Middle frontal gyrus (tissue), 1 donor: Measurements from ENCODE around the gene OAF.

ENCODE experiments used
- DNase-seq: peaks from one replicate; pipeline ENCODE4 v3.0.0-alpha.2; 2015; ENCODE audit warnings: low spot score; ENCODE audit errors: extremely low spot score

Gene OAF

DNA sequence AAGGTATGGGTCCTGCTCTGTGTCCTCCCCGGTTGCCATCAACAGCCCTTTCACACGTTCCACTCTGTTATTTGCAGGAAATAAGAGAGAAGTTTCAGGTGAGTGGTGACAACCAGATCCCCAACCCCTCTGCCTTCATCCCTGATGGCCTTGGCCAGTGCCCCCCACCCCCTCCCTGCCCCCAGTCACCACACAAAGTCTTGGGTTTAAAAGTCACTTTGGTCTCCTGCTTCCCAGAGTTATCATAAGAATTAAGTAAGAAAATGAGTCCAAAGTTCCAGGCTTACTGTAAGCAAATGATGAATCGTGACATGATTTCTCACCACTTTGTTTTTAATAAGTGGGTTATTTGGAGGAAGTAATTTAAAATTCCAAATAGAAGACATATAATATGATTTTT, 9.2 kb upstream of the OAF start:
- no peak for DNase-seq

DNA sequence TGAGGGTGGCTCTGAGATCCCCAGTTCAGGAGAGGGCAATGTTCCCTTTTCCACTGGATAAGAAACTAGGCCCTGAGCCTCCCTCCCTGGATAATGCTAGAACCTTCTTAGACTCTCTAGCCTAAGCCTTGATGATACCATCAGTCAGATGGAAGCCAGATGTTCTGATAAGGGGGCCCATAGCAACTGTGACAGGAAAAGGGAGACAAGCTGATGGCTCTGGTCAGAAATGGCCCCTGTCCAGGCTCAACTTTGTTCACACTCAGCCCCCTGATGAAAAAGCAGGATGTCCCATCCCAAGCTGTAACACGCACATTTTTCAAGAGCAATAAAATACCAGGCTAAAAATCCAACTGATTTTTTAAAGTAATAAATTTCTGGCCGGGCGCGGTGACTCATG, 7.2 kb upstream of the OAF start:
- DNase-seq = no peak

DNA sequence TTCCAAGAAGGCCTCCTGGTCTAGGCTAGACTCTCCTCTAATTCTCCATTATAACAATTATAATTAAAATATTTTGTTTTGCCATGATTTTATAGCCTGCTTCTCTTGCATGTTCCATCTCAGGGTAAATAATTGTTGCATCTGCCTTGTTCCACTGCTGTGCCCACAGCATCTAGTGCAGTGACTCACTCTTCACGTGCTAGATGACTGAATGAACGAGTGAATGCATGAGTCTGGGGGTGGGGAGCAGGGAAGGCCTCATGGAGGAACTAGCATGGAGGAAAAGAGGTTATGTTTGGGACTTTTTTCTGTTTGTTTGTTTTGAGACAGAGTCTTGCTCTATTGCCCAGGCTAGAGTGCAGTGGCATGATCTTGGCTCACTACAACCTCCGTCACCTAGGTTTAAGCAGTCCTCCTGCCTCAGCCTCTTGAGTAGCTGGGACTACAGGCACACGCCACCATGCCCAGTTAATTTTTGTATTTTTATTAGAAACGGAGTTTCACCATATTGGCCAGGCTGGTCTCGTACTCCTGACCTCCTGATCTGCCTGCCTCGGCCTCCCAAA, 5.2 kb upstream of the OAF start:
- no peak for DNase-seq

DNA sequence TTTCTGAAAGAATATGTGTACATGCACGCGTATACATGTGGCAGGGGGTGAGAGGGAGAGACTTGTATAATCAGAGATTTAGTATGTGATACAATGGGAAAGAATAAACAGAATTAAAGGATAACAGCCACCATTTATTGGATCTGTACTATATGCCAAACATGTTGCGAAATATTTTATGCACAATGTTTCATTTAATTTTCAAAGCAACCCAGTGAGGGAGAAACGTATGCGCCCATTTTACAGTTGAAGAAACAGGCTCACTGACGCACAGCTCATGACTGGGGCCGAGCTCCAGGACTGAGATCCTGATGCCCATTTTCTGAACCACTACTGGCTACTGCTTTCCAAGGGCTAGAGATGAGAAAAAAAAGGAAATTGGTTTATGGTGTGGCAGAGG, 3.3 kb upstream of the OAF start:
- no peak for DNase-seq

DNA sequence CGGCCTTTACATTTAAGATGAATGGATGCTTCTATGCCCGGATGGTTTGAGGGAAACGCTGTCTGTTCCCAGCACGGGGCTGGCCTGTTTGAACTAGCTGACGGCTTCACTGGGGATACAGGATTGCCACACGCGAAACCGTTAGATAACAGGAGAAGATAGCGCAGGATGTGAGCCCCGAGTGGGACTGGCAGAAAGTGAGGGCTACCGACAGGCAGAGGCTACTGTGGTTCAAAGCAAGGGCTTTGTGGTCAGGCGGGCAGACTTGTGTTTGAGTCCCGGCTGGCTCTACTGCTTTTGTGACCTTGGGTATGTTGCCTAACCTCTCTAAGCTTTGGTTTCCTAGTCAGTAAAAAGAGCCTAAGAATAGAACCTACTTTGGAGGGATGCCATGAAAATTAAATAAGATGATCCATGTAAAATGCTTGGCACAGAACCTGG, 2.8 kb upstream of the OAF start:
- no peak for DNase-seq

DNA sequence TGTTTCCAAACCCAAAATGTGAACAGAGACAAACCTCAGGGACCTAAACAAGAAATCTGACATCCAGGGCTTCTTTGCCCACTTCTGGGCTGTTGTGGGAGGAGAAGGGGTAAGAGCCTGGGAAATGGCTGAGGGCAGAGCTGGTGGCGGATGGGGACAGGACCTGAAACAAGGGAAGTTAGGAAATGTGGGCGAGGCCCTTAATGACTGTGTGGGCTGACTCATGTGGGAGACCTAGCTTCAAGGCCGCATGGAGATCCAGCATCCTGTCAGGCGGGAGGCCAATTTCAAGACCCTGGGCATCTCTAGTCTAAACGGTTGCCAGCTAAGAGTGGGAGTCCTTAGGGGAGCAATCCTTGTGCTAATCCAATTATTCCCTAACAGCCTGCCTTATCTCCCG, 2.1 kb upstream of the OAF start:
- no peak for DNase-seq

DNA sequence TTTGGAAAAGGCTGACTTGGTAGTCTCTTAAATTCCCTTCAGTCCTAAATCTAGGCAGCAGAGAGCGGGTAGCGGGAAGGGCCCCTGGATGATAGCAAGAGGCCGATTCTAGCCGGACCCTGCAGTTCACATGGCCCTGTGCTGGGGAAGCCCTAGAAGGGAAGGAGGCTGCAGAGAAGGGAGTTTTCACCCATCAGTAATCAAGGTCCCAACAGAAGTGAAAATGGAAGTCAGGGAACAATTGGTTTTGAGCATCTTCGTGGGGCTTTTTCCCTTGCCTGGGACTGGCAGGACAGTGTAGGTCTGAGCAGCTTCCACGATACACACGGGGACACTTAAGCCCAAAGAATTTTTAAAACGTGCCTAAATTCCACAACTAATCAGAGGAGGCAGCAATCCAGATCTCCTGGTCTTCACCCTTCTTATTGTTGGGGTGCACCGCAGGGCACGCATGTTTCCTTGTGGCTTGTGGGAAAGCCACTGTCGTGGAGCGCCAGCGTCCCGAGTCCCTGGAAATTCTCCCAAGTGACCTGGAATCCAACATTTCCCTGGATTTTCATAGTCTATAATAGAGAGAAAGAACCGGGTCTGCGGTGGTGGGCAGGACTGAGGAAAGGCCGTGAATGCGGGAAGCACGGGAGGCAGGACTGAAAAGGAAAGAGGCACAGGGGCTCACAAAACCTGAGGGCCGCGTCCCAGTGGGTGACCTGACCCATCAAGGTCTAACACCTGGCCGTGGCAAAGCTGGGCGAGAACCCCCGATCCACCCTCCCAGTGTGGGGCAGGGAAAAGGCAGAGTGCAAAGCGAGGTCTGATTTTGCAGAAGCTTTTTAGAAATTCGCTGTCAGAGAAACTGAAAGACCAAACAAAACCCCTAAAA, 846 bp upstream of the OAF start:
- DNase-seq = no peak

DNA sequence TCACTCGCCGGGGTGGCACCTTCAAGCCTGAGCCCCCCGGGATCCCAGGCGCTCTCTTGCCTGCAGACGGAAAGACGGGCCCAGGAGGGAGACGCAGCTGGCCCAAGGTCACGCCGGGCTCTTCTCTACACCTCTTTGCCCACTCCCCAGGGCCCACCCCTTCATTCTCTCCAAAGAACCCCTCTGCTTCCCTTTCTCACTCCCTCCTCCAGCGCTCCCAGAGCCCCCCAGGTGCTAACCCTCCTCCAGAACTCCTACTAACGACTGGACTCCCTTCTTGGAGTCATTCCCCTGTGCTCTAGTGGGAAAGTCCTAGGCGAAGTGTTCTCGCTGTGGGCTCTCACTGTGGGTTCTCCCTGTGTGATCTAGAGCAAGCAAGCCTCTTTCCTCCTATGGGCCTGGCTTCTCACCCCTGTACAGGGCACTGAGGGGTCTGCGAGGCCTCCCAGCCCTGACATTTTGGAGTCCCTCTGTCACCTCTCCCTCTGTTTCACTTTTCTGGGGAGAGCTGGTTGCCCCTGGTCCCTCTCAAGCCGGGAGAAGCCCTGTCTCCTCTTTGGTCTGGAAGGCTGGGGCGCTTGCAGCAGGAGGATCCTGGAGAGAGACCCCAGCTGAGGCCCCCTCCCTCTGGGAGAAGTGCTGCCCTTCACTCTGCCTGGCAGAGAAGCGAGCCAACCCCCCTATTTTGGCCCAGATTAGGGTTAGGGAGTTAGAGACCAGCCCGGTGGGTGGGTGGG, 858 bp downstream of the OAF start:
- no peak for DNase-seq

DNA sequence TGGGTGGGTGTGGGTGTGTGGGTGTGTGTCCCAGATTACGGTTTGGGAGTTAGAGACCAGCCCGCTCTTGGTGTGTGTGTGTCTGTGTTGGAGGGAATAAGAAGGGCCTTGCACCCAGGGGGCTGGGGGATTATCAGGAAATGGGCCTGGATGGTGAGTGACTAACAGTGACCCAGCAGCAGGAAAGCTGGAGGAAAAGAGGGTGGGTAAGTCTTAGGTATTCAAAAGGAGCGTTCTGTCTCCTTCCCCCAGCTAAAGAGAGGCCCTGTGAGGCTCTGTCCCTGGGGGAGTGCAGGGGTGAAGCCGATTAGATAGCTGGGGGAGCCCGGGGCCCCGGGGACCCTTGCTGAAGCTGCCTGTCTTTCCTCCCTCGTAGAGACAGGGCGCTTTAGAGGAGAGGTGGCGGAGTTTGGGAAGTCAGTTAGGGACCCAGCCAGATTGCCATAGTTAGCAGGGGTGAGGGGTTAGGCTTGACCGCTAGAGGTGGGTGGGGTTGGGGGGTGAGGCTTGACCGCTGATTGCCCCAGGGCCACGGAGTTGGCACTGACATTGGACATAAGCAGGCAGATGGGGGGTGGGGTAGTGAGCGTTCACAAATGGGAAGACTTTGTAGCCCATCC, 1.5 kb downstream of the OAF start:
- no peak for DNase-seq

DNA sequence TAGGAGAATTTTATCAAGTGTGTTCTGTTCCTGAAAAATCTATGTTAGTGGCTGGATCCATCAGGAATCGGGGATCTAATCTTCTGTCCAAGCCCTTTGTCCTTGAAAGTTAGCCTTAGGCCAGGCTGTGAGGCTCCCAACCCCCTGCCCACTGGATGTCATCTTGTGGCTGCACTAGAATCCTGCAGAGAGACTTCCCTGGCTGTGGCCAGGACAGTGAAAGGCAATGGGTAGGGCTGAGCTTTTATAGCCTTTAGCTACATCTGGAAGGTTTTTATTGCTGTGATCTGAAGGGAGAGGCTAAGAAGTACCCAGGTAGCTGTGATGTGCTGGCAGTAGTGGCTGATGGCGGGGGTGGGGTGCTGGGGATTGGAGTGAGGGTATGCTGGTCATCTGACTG, 2.1 kb downstream of the OAF start:
- no peak for DNase-seq

DNA sequence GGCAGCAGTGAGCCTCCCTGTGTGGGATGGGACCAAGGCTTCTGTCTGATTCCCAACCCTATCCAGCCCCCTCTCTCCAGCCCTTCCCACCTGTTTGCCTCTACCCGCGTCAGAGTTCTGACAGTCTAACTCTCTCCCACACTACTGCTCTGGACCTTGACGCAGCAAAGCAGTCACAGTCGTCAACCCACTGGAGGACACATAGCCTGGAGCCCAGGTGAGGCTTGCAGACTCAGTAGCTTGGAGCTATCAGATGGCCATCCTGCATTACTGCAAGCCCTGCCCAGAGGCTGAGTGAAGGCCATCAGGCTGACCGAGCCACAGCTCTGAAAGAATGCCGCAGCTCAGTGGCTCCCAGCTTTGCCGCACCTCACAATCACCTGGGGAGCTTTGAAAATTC, 3.7 kb downstream of the OAF start:
- DNase-seq = no peak

DNA sequence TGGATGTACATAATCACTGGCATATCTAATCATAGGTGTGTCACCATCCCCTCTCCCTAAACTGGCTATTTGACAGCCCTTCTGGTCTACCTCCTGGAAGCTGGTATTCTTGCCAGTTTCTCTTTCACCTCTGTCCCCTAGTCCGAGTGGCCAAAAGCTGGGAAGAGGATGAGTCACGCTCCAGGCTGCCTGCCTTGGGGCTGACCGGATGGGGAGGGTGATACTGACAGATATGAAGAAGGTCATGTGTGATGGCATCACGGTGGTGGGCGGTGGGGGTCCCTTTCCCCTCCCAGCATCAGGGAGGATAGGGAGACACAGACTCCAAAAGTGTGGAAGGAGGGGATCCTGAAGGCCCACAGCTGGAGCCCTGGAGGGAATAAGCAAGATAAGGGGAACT, 4.8 kb downstream of the OAF start:
- DNase-seq = no peak

DNA sequence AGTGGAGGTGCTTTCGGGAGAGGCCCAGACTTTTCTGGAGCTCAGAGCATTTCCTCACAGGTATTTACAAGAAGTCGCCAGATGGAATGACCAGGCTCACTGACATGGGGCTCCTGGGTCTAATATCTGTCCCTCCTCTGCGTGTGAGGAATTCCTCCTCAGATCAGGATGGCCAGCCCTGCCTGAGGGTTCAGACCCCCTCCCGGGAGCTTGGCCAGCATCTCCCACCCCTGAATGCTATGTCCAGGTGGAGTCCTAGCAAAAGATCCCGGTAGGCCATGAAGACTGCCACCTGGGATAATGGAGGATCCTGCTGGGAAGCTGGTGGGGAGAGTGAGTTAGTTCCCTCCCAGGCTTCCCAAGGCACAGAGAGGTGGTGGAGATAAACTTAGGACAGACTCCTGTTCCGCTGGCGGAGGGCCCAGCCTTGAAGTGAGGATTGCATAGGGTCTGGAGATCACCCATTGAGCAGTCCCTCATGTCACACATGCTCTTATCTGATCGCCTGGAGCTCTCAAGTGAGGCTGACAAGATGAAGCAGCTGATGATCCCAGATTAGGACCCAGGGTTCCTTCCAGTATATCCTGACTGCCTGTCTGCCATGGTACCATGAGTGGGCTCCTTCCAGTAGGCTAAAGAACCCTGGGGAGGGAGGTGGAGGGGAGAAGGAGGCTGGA, 5.7 kb downstream of the OAF start:
- no peak for DNase-seq

DNA sequence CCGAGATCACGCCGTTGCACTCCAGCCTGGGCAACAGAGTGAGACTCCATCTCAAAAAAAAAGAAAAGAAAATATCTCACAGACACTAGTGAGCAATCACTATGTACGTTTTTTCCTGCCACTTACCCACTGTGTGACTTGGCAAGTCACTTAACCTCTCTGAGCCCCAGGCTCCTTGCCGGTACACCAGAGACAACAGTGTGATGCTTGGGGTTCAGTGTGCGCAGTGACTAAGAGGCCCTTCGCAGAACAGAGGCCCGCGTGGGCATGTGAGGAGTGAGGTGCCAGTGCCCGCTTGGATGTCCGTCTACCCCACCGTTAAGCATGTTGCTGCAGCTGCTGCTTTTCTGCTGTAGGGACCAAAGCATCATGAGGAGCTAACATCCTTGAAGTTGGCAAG, 6.7 kb downstream of the OAF start:
- DNase-seq = no peak

DNA sequence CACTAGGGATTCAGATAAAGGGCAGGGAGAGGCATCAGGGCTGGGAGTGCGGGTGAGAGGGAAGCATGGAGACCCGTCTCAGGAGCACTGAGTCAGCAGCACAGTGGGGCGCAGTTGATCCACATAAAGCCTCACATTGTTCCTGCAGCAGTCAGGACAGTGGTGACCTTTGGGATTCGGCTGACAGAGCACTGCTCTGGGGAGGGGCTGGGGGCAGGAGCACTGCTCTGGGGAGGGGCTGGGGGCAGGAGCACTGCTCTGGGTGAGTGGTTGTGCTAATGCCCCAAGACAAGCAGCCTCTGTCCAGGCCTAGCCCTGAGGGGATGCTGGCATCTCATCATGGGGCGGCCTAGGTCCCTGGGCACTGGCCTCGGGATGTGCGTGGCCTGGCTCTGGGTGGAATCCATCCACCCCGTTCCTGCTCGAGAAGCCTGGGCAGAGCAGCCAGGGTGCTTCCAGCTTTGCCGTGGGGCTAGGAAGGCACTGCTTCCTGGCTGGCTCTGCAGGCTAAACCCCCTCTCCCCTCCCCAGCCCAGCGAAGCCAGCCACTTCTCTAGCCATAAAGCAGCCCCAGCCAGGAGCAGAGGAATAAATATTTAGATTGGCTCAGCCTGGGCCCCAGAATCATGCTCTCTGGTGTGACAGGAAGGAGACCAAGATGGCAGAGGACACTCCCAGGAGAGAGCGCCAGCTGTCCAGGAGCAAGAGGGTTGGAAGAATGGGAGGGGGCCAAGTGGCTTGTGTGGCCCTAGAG, 7.3 kb downstream of the OAF start:
- peak; percentile 31 for DNase-seq

DNA sequence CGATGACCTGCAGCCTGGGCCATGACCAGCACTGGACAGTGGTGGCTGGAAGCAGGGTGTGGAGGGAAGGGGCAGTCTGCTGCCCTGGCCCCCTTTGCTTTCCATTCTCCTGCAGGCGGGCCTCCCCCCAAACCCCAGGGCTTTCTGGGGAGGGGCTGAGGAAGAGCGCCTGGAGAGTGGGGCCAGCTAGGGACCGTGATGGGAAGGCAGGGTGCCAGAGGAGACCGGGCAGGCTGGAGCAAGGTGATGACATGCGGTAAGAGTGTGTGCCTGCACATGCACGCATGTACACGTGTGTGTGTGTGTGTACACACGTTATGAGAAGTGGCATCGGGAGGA, 7.8 kb downstream of the OAF start:
- no peak for DNase-seq

DNA sequence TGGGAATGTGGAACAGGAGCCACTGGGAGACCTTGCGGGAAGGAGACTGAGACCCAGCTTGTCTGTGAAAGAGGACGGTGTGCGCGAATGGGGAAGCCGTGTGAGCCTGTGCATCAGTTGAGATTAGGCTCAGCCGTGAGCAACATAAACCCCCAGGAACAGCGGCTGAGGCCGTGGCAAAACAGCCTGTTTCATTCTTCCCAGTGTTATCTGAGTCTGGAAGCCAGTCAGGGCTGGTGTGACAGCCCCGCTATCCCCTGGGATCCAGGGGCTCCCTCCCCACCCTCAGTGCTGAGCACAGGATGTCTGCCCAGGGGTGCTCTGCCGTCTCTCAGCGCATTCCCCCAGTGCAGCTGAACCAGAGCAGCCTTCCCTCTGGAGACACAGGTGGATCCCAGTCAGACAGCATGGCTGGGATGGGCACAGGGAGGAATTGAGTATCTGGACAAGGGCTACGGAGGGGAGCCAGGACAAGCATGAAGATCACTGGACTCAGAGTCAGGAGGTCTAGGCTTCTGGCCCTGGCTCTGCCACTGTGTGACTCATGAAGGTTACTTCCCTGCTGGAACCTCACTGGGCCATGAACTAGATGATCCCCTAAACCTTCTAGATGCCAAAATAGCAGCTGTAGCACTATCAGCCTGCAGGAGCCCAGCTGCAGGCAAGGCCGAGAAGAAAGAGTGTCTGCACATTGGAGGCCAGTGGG, 8.6 kb downstream of the OAF start:
- no peak for DNase-seq

DNA sequence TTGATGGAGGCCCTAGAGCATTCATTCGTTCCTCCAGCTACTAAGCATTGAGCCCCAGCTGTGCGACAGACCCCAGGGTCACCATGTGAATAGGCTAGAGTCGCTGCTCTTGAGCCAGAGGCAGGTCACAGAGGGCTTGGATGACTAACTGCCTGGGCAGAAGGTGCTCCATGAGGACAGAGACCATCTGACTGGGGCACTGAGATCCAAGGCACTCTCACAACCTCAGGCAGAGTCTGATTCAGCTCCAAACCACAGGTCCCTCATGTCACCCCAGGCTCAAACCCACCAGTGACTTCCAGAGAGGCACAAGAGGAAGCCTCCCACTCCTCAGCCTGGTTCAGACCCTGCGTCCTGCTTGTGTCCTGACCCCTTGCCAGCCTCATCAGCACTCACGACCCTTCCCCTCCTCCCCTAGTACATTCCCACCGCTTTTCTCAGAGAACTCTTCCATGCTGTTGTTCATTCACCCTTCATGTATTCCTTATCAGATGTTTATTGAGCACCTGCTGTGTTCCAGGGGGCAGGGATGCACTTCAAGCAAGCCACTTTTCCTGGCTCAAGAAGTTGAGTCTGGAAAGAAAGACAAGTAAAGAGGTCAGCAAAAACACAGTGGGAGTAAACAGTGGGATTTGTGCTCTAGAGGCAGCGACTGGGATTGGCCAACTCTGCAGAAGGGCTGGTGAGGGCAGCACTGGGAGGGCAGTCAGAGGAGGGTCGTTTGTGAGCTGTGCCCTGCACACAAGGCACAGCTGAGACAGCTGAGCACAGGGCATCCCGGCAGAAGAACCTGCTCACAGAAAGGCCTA, 9.3 kb downstream of the OAF start:
- no peak for DNase-seq

DNA sequence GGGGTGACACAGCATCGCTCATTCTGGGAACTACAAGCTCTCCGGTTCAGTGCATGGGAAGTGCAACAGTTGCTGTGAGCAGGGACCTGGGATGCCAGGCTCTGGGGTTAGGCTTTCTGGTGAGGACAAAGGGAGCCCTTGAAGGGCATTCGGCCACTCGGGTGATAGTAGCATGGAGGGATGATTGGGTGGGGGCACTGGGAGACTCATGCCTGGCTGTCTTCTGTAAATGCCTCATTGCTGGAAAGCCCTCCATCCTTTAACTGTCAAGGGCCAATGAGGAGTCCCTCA, 9.9 kb downstream of the OAF start:
- DNase-seq = no peak
